ENCODE results near the gene NSUN6. TPM values are rescaled to one million over a fixed set of nuclear protein-coding genes. Genes with fewer than 3 reads are reported as not detected.

NSUN6 gene
- polyA plus RNA-seq, 1 experiment, result 2.7 TPM

- Histone ChIP-seq H3K4me3 (ENCODE audit: low read depth, low read length) (peak within 1 kb of the TSS; percentile 98), H3K27me3 (ENCODE audit: control insufficient read depth, insufficient read depth, low read length) (no peaks in the 10 kb centered on the region), H3K36me3 (ENCODE audit: control insufficient read depth, insufficient read depth, low read length) (no peaks in the 10 kb centered on the region)
- peak; percentile 92 for DNase-seq (ENCODE audit: low read depth)
- TF ChIP-seq, protein P1, sequence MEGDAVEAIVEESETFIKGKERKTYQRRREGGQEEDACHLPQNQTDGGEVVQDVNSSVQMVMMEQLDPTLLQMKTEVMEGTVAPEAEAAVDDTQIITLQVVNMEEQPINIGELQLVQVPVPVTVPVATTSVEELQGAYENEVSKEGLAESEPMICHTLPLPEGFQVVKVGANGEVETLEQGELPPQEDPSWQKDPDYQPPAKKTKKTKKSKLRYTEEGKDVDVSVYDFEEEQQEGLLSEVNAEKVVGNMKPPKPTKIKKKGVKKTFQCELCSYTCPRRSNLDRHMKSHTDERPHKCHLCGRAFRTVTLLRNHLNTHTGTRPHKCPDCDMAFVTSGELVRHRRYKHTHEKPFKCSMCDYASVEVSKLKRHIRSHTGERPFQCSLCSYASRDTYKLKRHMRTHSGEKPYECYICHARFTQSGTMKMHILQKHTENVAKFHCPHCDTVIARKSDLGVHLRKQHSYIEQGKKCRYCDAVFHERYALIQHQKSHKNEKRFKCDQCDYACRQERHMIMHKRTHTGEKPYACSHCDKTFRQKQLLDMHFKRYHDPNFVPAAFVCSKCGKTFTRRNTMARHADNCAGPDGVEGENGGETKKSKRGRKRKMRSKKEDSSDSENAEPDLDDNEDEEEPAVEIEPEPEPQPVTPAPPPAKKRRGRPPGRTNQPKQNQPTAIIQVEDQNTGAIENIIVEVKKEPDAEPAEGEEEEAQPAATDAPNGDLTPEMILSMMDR (IDR thresholded peaks at IDR 0.05; ENCODE audit: insufficient read depth, low read depth, low read length), result no peak
- ChIA-PET CTCF (no interaction called here), POLR2A (interaction anchor here (0.7 kb wide), 1 partner anchor 16 kb away, joined by 3 read pairs; no protein-coding TSS in a partner anchor)
Measured at GRCh38 chr10:18659125-18659818, 7.9 kb upstream of the NSUN6 start, which contains the start of gene ARL5B. ARL5B (plus strand) TSS chr10:18659431; CDS start chr10:18659638, 207 bp downstream.

GRCh38 chr10:18658271-18659124 is 7.1 kb upstream of the NSUN6 start:
- POLR2A ChIA-PET, result interaction anchor here (0.6 kb wide), 1 partner anchor 20 kb away, joined by 13 read pairs; no protein-coding TSS in a partner anchor
- H3K27me3 ChIP-seq (ENCODE audit: control insufficient read depth, insufficient read depth, low read length), result no peaks in the 10 kb centered on the region
- H3K4me3 ChIP-seq (ENCODE audit: low read depth, low read length), result peak overlapping the region; percentile 98
- H3K36me3 ChIP-seq (ENCODE audit: control insufficient read depth, insufficient read depth, low read length), result no peaks in the 10 kb centered on the region
- no peak for DNase-seq (ENCODE audit: low read depth)
- CTCF ChIA-PET, result no interaction called here
- TF ChIP-seq, protein P1 (IDR thresholded peaks at IDR 0.05; ENCODE audit: insufficient read depth, low read depth, low read length), result no peak

- TF ChIP-seq, protein P1 (IDR thresholded peaks at IDR 0.05; ENCODE audit: insufficient read depth, low read depth, low read length), result no peak
- H3K27me3 ChIP-seq (ENCODE audit: control insufficient read depth, insufficient read depth, low read length), result no peaks in the 10 kb centered on the region
- ChIA-PET POLR2A (no interaction called here), CTCF (no interaction called here)
- DNase-seq (ENCODE audit: low read depth), result no peak
- H3K36me3 ChIP-seq (ENCODE audit: control insufficient read depth, insufficient read depth, low read length), result no peaks in the 10 kb centered on the region
- no peak overlapping the region for H3K4me3 ChIP-seq (ENCODE audit: low read depth, low read length)
Measured at GRCh38 chr10:18656724-18657123, 5.3 kb upstream of the NSUN6 start.

- POLR2A ChIA-PET, result no interaction called here
- Histone ChIP-seq H3K36me3 (ENCODE audit: control insufficient read depth, insufficient read depth, low read length) (no peaks in the 10 kb centered on the region), H3K4me3 (ENCODE audit: low read depth, low read length) (no peak overlapping the region), H3K27me3 (ENCODE audit: control insufficient read depth, insufficient read depth, low read length) (no peaks in the 10 kb centered on the region)
- CTCF ChIA-PET, result no interaction called here
- no peak for DNase-seq (ENCODE audit: low read depth)
- TF ChIP-seq, protein P1 (IDR thresholded peaks at IDR 0.05; ENCODE audit: insufficient read depth, low read depth, low read length), result no peak
Measured at GRCh38 chr10:18653112-18653511, 1.7 kb upstream of the NSUN6 start.

DNA sequence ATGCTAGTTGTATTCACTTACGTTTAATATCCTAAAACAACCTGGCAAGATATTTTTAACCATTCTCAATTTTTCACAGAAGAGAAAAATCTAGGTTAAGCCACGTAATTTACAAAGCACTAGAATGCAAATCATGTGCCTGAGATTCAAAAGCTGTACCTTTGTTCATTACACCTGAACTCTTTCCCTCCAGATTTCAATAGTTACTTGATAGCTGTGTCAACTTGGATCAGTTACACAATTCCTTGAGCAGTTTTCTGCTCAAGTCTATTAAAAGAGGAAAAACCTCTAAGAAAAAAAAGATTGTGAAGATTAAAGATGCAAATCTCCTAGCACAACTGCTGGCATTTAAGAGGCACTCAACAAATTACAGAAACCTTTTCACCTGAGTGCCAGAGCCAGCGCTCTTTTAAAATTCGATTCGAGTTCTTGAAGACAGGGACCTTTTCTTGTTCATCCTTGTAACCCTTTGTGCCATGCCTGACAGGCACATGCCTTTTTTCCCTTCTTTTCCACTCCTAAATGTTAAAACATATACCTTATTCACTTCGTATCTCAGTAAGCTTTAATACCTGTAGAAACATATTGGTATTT is 886 bp downstream of the NSUN6 start:
- Histone ChIP-seq H3K36me3 (ENCODE audit: control insufficient read depth, insufficient read depth, low read length) (no peaks in the 10 kb centered on the region), H3K4me3 (ENCODE audit: low read depth, low read length) (peak overlapping the region; percentile 61), H3K27me3 (ENCODE audit: control insufficient read depth, insufficient read depth, low read length) (no peaks in the 10 kb centered on the region)
- DNase-seq (ENCODE audit: low read depth), result no peak
- ChIA-PET POLR2A (no interaction called here), CTCF (no interaction called here)
- TF ChIP-seq, protein P1 (IDR thresholded peaks at IDR 0.05; ENCODE audit: insufficient read depth, low read depth, low read length), result no peak
